Measurements from ENCODE around the gene FAM120C. TPM values are rescaled to one million over a fixed set of nuclear protein-coding genes. Genes with fewer than 3 reads are reported as not detected.

Gene FAM120C
- total and polyA plus RNA-seq, 7 donors = under 0.01 to 7.7 (median 4.4) TPM

GRCh38 chrX:54076903-54077302 lies 106.2 kb downstream of the FAM120C start:
- Histone ChIP-seq H3K36me3 (peaks cover 0 to 22% (median 0%) of the 10 kb centered on the region in 4 donors), H3K9me3 (no peaks in the 10 kb centered on the region), H3K27ac (no peak overlapping the region), H3K4me3 (no peak overlapping the region), H3K4me1 (no peaks in the 10 kb centered on the region), H3K27me3 (no peaks in the 10 kb centered on the region)
- DNase-seq = no peak
- TF ChIP-seq POLR2A (IDR thresholded peaks at IDR 0.05) (no peak), EP300 (IDR thresholded peaks at IDR 0.05) (no peak), CTCF (IDR thresholded peaks at IDR 0.05) (no peak), POLR2AphosphoS5 (IDR thresholded peaks at IDR 0.05) (no peak)
- 91 to 96% methylated on average over 2 of the region's 2 CpGs for WGBS, 2 donors
- intact Hi-C loops (cut with DNase I) = no loop called here

GRCh38 chrX:54074826-54075225 lies 108.2 kb downstream of the FAM120C start:
- H3K36me3 ChIP-seq = peaks cover 0 to 10% (median 0%) of the 10 kb centered on the region in 4 donors
- no peak overlapping the region for H3K27ac ChIP-seq
- H3K4me1 ChIP-seq = no peaks in the 10 kb centered on the region
- H3K4me3 ChIP-seq = no peak overlapping the region
- TF ChIP-seq POLR2AphosphoS5 (IDR thresholded peaks at IDR 0.05) (no peak), POLR2A (IDR thresholded peaks at IDR 0.05) (no peak), EP300 (IDR thresholded peaks at IDR 0.05) (no peak), CTCF (IDR thresholded peaks at IDR 0.05) (no peak)
- DNase-seq = no peak
- intact Hi-C loops (cut with DNase I) = no loop called here
- 97 to 98% methylated on average over 6 of the region's 6 CpGs for WGBS, 2 donors
- H3K27me3 ChIP-seq = no peaks in the 10 kb centered on the region
- H3K9me3 ChIP-seq = no peaks in the 10 kb centered on the region

GRCh38 chrX:54067766-54068165 lies 115.3 kb downstream of the FAM120C start:
- no peak for DNase-seq
- intact Hi-C loops (cut with DNase I) = no loop called here

GRCh38 chrX:54066841-54067240 lies 116.2 kb downstream of the FAM120C start:
- Histone ChIP-seq H3K4me3 (no peak overlapping the region), H3K27me3 (no peaks in the 10 kb centered on the region), H3K36me3 (no peaks in the 10 kb centered on the region), H3K27ac (no peak overlapping the region), H3K9me3 (no peaks in the 10 kb centered on the region), H3K4me1 (no peaks in the 10 kb centered on the region)
- TF ChIP-seq EP300 (IDR thresholded peaks at IDR 0.05) (no peak), POLR2A (IDR thresholded peaks at IDR 0.05) (no peak), CTCF (IDR thresholded peaks at IDR 0.05) (no peak), POLR2AphosphoS5 (IDR thresholded peaks at IDR 0.05) (no peak)
- intact Hi-C loops (cut with DNase I) = no loop called here
- no peak for DNase-seq

More at GRCh38 chrX:54067766-54068165, 115.3 kb downstream of the FAM120C start:
- WGBS, 2 donors = 74 to 87% methylated on average over 2 of the region's 2 CpGs
- Histone ChIP-seq H3K4me1 (no peaks in the 10 kb centered on the region), H3K9me3 (no peaks in the 10 kb centered on the region), H3K27ac (no peak overlapping the region), H3K36me3 (peaks cover 0 to 3% (median 0%) of the 10 kb centered on the region in 4 donors), H3K27me3 (no peaks in the 10 kb centered on the region), H3K4me3 (no peak overlapping the region)
- no peak for TF ChIP-seq POLR2A (IDR thresholded peaks at IDR 0.05)
- no peak for TF ChIP-seq EP300 (IDR thresholded peaks at IDR 0.05)
- TF ChIP-seq POLR2AphosphoS5 (IDR thresholded peaks at IDR 0.05) = no peak
- TF ChIP-seq CTCF (IDR thresholded peaks at IDR 0.05) = no peak

- no peaks in the 10 kb centered on the region for H3K27me3 ChIP-seq
- no peaks in the 10 kb centered on the region for H3K4me1 ChIP-seq
- H3K27ac ChIP-seq = no peak overlapping the region
- TF ChIP-seq CTCF (IDR thresholded peaks at IDR 0.05) (no peak), POLR2AphosphoS5 (IDR thresholded peaks at IDR 0.05) (no peak), POLR2A (IDR thresholded peaks at IDR 0.05) (no peak), EP300 (IDR thresholded peaks at IDR 0.05) (no peak)
- H3K36me3 ChIP-seq = no peaks in the 10 kb centered on the region
- 82 to 87% methylated on average over 3 of the region's 3 CpGs for WGBS, 2 donors
- intact Hi-C loops (cut with DNase I) = no loop called here
- H3K4me3 ChIP-seq = no peak overlapping the region
- DNase-seq = no peak
- no peaks in the 10 kb centered on the region for H3K9me3 ChIP-seq
Observed at GRCh38 chrX:54064564-54064963, 118.5 kb downstream of the FAM120C start.
